WTC11 (cell line): ENCODE results near the gene MRC2. TPM values are rescaled to one million over a fixed set of nuclear protein-coding genes. Genes with fewer than 3 reads are reported as not detected.

ENCODE experiments used
- total RNA-seq: library from RNA; stranded (reverse); gene quantifications from 3 replicates; pipeline ENCODE4 v1.2.3, GENCODE V29; 2021

MRC2 gene
- total RNA-seq, 1 experiment from 2014 or later = 35.3 TPM

Other genes with a start within 250 kb of the MRC2 start
- gene EFCAB3, start 247.1 kb upstream of the MRC2 start, total RNA-seq = not detected in 3 replicates
- 29.5 to 33.6 TPM (median 29.6 TPM) in 3 replicates for gene METTL2A, start 203.8 kb upstream of the MRC2 start, total RNA-seq
- 38.0 to 42.9 TPM (median 39.4 TPM) in 3 replicates for gene TLK2, start 148.8 kb upstream of the MRC2 start, total RNA-seq
- 0.48 to 1.0 TPM (median 0.73 TPM) in 3 replicates for gene MARCHF10, start 180.6 kb downstream of the MRC2 start, total RNA-seq